DOHH2 (cell line): ENCODE results near the gene RIBC2.

Experiments used
- CTCF ChIP-seq: fragments of 200-600 bp; sonication (generic); IDR thresholded peaks from one replicate; pipeline ENCODE4 v1.5.1; 2014; ENCODE audit warnings: antibody characterized with exemption, mild to moderate bottlenecking, low read depth, low read length; ENCODE audit not compliant: poor library complexity, severe bottlenecking
- EZH2phosphoT487 ChIP-seq: fragments of 200-600 bp; sonication (generic); IDR thresholded peaks from 2 replicates; pipeline ENCODE4 v1.6.1; 2017; ENCODE audit warnings: borderline replicate concordance, mild to moderate bottlenecking, antibody characterized with exemption, low read length, moderate library complexity, mixed read lengths

DNA sequence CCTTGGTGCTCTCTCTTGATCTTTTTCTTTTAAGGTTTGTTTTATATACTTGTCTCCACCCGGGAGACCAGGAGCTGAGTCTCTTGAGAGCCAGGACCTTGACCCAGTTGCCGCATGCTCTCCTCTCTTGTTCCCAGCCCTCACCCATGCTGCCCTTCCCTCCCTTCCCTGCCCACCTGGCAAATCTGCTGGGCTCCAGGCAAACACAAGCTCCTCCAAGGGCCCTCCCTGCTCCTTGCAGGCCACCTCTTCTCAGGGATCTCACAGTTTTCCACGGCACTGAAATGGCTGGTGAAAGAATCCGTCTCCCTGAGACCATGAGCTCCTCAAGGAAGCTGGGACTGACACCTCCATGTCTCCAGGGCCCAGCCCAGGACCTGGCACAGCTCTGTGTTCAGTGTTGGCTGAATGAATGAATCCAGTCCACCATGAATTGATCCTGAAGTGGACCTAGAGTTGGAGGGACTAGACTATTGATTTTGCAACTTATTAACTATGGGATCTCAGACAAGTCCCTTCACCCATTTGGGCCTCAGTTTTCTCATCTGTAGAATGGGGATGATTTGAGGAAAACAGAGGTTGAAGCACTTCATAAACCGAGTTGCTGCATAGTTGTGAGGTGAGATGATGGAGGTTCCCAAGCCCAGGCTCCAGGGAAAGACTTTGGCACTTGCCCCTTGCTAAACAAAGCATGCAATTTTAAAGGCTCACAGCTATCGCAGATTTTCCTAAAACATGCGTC lies 64.0 kb downstream of the RIBC2 start:
- no peak for TF ChIP-seq CTCF
- TF ChIP-seq EZH2phosphoT487, result no peak
